GM23248 (cell line): ENCODE measurements around the gene PSMG4. TPM values are rescaled to one million over a fixed set of nuclear protein-coding genes. Genes with fewer than 3 reads are reported as not detected.

Experiments
- DNase-seq: peaks from one replicate; pipeline ENCODE4 v3.0.0-alpha.2; 2015
- H2AFZ ChIP-seq: fragments of 200-600 bp; sonication (generic); 2 replicates; pipeline ENCODE4 v1.6.1; 2016; ENCODE audit warnings: antibody characterized with exemption
- H3F3A ChIP-seq: fragments of 200-600 bp; sonication (generic); 2 replicates; pipeline ENCODE4 v1.6.1; 2016; ENCODE audit warnings: mild to moderate bottlenecking, antibody characterized with exemption, mixed run types; ENCODE audit not compliant: insufficient read depth
- H3K27ac ChIP-seq: fragments of 200-600 bp; sonication (generic); 2 replicates; pipeline ENCODE4 v1.5.1; 2016; ENCODE audit warnings: mild to moderate bottlenecking
- H3K27me3 ChIP-seq: fragments of 200-600 bp; sonication (generic); replicated peaks from 2 replicates; pipeline ENCODE4 v1.6.1; 2016; ENCODE audit warnings: mild to moderate bottlenecking; ENCODE audit not compliant: insufficient read depth
- H3K36me3 ChIP-seq: fragments of 200-600 bp; sonication (generic); 2 replicates; pipeline ENCODE4 v1.6.1; 2016; ENCODE audit warnings: low read depth, mild to moderate bottlenecking
- H3K4me1 ChIP-seq: fragments of 200-600 bp; sonication (generic); 2 replicates; pipeline ENCODE4 v1.6.1; 2016; ENCODE audit warnings: mild to moderate bottlenecking; ENCODE audit not compliant: insufficient read depth
- H3K4me2 ChIP-seq: fragments of 200-600 bp; sonication (generic); one replicate; pipeline ENCODE4 v1.6.1; 2016; ENCODE audit warnings: mild to moderate bottlenecking; ENCODE audit not compliant: unreplicated experiment
- H3K4me3 ChIP-seq: fragments of 200-600 bp; sonication (generic); 2 replicates; pipeline ENCODE4 v1.5.1; 2016; ENCODE audit warnings: mild to moderate bottlenecking
- H3K79me2 ChIP-seq: fragments of 200-600 bp; sonication (generic); 2 replicates; pipeline ENCODE4 v1.6.1; 2016; ENCODE audit warnings: mild to moderate bottlenecking; ENCODE audit not compliant: insufficient read depth
- H3K9ac ChIP-seq: fragments of 200-600 bp; sonication (generic); 2 replicates; pipeline ENCODE4 v1.6.1; 2016; ENCODE audit warnings: mild to moderate bottlenecking
- H3K9me2 ChIP-seq: fragments of 200-600 bp; sonication (generic); 2 replicates; pipeline ENCODE4 v1.6.1; 2016; ENCODE audit warnings: mixed run types, mild to moderate bottlenecking, moderate library complexity; ENCODE audit not compliant: insufficient read depth
- H3K9me3 ChIP-seq: fragments of 200-600 bp; sonication (generic); one replicate; pipeline ENCODE4 v1.6.1; 2017; ENCODE audit warnings: low read depth
- H4K20me1 ChIP-seq: fragments of 200-600 bp; sonication (generic); 2 replicates; pipeline ENCODE4 v1.6.0; 2016; ENCODE audit not compliant: insufficient read depth
- EZH2 ChIP-seq: fragments of 200-600 bp; sonication (generic); IDR thresholded peaks from 2 replicates; pipeline ENCODE4 v1.6.1; 2018; ENCODE audit warnings: antibody characterized with exemption, mild to moderate bottlenecking; ENCODE audit not compliant: insufficient read depth, poor library complexity, severe bottlenecking
- EZH2phosphoT487 ChIP-seq: fragments of 200-600 bp; sonication (generic); IDR thresholded peaks from 2 replicates; pipeline ENCODE4 v1.6.1; 2018; ENCODE audit warnings: antibody characterized with exemption, moderate library complexity, mild to moderate bottlenecking, low read depth; ENCODE audit not compliant: insufficient read depth
- WGBS, 2 experiments: methylation state at CpG; one replicate each; pipeline ENCODE4 v1.1.6; 2015 to 2017; ENCODE audit warnings: low lambda C conversion rate in 2 of 2, low coverage in 1 of 2; ENCODE audit errors: missing lambda C conversion rate in 2 of 2; 5-methylcytosine and 5-hydroxymethylcytosine counted together
- in situ Hi-C: fragments of 300-500 bp; cut with MboI; formaldehyde crosslinking; loops from 2 replicates; pipeline ENCODE4 v1.15.0; 2020
- polyA plus RNA-seq: library from polyadenylated mRNA; unstranded; fragments of >200 nt; fragmentation: Nextera tagmentation; extraction: Ambion mirVana; gene quantifications from 2 replicates; pipeline ENCODE4 v1.2.1, GENCODE V29; 2016
- total RNA-seq: library from RNA; depleted of rRNA; stranded (reverse); fragments of >200 nt; shearing (Covaris generic); gene quantifications from 2 replicates; pipeline ENCODE4 v1.2.3, GENCODE V29; 2014

Gene PSMG4
- total and polyA plus RNA-seq, 2 experiments from 2014 or later = 20.0 to 46.9 TPM

GRCh38 chr6:3283241-3283640, 24.5 kb downstream of the PSMG4 start:
- H3K79me2 ChIP-seq = no peaks in the 10 kb centered on the region
- H3K9ac ChIP-seq = no peak overlapping the region
- no peak overlapping the region for H3K27ac ChIP-seq
- 97% methylated on average over 10 of the region's 10 CpGs for WGBS, 2 experiments
- DNase-seq = no peak
- H3K36me3 ChIP-seq = no peaks in the 10 kb centered on the region; the same call in 1 of the 2 replicates
- H3K4me2 ChIP-seq = no peak overlapping the region
- H3K4me3 ChIP-seq = no peak overlapping the region
- H3K9me3 ChIP-seq = no peaks in the 10 kb centered on the region
- no peak overlapping the region for H2AFZ ChIP-seq
- no peaks in the 10 kb centered on the region for H4K20me1 ChIP-seq
- no peaks in the 10 kb centered on the region for H3K9me2 ChIP-seq
- in situ Hi-C loops = loop anchor here (5.0 kb wide), 1 partner anchor 449 kb away; no protein-coding TSS in a partner anchor
- no peaks in the 10 kb centered on the region for H3K27me3 ChIP-seq
- peaks cover 22% of the 10 kb centered on the region for H3K4me1 ChIP-seq
- H3F3A ChIP-seq = peaks cover 24% of the 10 kb centered on the region
- TF ChIP-seq EZH2phosphoT487 = no peak
- TF ChIP-seq EZH2 = no peak

GRCh38 chr6:3283641-3284435, 25.1 kb downstream of the PSMG4 start:
- WGBS, 2 experiments = 94 to 95% methylated on average over 23 of the region's 23 CpGs
- Histone ChIP-seq H3K4me3 (no peak overlapping the region), H3K9ac (no peak overlapping the region), H3K79me2 (no peaks in the 10 kb centered on the region), H3K9me2 (no peaks in the 10 kb centered on the region), H3K27ac (no peak overlapping the region), H3K4me1 (peaks cover 22% of the 10 kb centered on the region), H2AFZ (no peak overlapping the region), H3K36me3 (no peaks in the 10 kb centered on the region; the same call in 1 of the 2 replicates), H3K9me3 (no peaks in the 10 kb centered on the region), H3F3A (peaks cover 24% of the 10 kb centered on the region), H3K4me2 (no peak overlapping the region), H3K27me3 (no peaks in the 10 kb centered on the region), H4K20me1 (no peaks in the 10 kb centered on the region)
- no peak for DNase-seq
- in situ Hi-C loops = loop anchor here (5.0 kb wide), 1 partner anchor 448 kb away; no protein-coding TSS in a partner anchor
- TF ChIP-seq EZH2 (no peak), EZH2phosphoT487 (no peak)

- TF ChIP-seq EZH2 (no peak), EZH2phosphoT487 (no peak)
- DNase-seq = no peak
- Histone ChIP-seq H2AFZ (no peak overlapping the region), H4K20me1 (no peaks in the 10 kb centered on the region), H3K9me2 (no peaks in the 10 kb centered on the region), H3K9me3 (no peaks in the 10 kb centered on the region), H3K27me3 (no peaks in the 10 kb centered on the region), H3K4me1 (peaks cover 22% of the 10 kb centered on the region), H3K79me2 (no peaks in the 10 kb centered on the region), H3K27ac (no peak overlapping the region), H3K4me2 (no peak overlapping the region), H3F3A (peaks cover 24% of the 10 kb centered on the region), H3K36me3 (no peaks in the 10 kb centered on the region; the same call in 1 of the 2 replicates), H3K9ac (no peak overlapping the region), H3K4me3 (no peak overlapping the region)
- whole genome bisulfite sequencing, 2 experiments = 83 to 87% methylated on average over 16 to 17 of the region's 17 CpGs
- in situ Hi-C loops = loop anchor here (5.0 kb wide), 1 partner anchor 448 kb away; no protein-coding TSS in a partner anchor
Measured at GRCh38 chr6:3284436-3284876, 25.7 kb downstream of the PSMG4 start.

- no peaks in the 10 kb centered on the region for H3K79me2 ChIP-seq
- H3K4me2 ChIP-seq = no peak overlapping the region
- in situ Hi-C loops = no loop called here
- H3K27ac ChIP-seq = no peak overlapping the region
- DNase-seq = no peak
- 94% methylated on average over 19 of the region's 19 CpGs for WGBS, 2 experiments
- peaks cover 24% of the 10 kb centered on the region for H3F3A ChIP-seq
- no peak overlapping the region for H2AFZ ChIP-seq
- H3K4me1 ChIP-seq = peaks cover 22% of the 10 kb centered on the region
- H3K9me3 ChIP-seq = no peaks in the 10 kb centered on the region
- no peaks in the 10 kb centered on the region for H3K27me3 ChIP-seq
- no peaks in the 10 kb centered on the region for H3K9me2 ChIP-seq
- no peaks in the 10 kb centered on the region for H4K20me1 ChIP-seq
- H3K9ac ChIP-seq = no peak overlapping the region
- no peaks in the 10 kb centered on the region; the same call in 1 of the 2 replicates for H3K36me3 ChIP-seq
- no peak overlapping the region for H3K4me3 ChIP-seq
- TF ChIP-seq EZH2 (no peak), EZH2phosphoT487 (no peak)
Measured at GRCh38 chr6:3285049-3285639, 26.4 kb downstream of the PSMG4 start.
